ENCODE data around the gene PTPN7.
"Not testable (repeated sequence)": the region's sequence is repeated elsewhere in the genome, so short reads cannot be mapped to it uniquely, and the experiment has no call there.

Gene PTPN7

GRCh38 chr1:202197653-202198365 lies 37.4 kb upstream of the PTPN7 start:
- TF ChIP-seq ZNF274 (IDR thresholded peaks at IDR 0.05; ENCODE audit: low read depth, low read length) = no peak
- no peak overlapping the region for H3K4me3 ChIP-seq (ENCODE audit: low read length)

DNA sequence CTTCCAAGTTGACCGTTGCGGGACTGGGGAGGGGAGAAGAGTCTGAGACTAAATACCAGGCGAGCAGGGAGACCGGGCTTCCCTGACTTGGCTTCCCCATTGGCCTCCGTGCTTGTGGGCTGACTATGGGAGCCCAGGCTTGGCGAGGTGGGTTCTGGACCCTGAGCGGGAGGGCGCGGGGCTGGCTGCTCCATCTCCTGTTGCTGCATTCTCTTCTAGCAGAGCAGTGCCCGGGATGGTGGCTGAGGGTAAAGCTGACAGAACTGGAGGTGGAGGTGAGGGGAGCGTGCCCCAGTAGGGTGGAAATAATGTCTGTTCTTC lies 33.9 kb upstream of the PTPN7 start:
- H3K4me3 ChIP-seq (ENCODE audit: low read length) = no peak overlapping the region
- no peak for TF ChIP-seq ZNF274 (IDR thresholded peaks at IDR 0.05; ENCODE audit: low read depth, low read length)

DNA sequence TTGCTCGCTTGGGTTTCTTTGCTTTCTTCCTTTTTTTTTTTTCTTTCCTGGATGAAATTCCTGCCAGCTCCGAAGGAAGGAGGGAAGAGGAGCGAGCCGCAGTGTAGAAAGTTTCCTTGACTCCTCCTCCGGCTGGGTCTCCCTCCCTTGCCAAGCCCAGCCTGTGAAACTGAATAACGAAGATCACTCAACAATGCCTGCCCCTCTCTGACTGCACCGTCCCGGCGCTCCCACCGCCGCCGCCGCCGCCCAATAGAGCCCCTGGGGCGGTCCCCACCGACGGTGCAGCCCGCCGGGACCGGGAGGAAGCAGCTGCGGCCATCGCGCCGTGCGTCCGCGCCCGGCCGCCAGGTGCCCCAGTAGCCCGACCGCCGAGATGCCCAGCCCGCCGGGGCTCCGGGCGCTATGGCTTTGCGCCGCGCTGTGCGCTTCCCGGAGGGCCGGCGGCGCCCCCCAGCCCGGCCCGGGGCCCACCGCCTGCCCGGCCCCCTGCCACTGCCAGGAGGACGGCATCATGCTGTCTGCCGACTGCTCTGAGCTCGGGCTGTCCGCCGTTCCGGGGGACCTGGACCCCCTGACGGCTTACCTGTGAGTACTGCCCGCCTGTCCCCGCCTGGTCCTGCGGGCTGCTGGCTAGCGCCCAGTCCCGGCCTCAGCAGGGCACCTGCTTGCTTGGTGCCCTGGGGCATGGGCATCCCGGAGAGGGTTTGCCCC lies 33.4 kb upstream of the PTPN7 start, which contains the start of gene LGR6:
LGR6 (plus strand) TSS at position 186 of the 714 bp plus-strand sequence; CDS start at position 377, 191 bp downstream.
- TF ChIP-seq ZNF274 (IDR thresholded peaks at IDR 0.05; ENCODE audit: low read depth, low read length) = no peak
- no peak within 1 kb of the TSS for H3K4me3 ChIP-seq (ENCODE audit: low read length)

DNA sequence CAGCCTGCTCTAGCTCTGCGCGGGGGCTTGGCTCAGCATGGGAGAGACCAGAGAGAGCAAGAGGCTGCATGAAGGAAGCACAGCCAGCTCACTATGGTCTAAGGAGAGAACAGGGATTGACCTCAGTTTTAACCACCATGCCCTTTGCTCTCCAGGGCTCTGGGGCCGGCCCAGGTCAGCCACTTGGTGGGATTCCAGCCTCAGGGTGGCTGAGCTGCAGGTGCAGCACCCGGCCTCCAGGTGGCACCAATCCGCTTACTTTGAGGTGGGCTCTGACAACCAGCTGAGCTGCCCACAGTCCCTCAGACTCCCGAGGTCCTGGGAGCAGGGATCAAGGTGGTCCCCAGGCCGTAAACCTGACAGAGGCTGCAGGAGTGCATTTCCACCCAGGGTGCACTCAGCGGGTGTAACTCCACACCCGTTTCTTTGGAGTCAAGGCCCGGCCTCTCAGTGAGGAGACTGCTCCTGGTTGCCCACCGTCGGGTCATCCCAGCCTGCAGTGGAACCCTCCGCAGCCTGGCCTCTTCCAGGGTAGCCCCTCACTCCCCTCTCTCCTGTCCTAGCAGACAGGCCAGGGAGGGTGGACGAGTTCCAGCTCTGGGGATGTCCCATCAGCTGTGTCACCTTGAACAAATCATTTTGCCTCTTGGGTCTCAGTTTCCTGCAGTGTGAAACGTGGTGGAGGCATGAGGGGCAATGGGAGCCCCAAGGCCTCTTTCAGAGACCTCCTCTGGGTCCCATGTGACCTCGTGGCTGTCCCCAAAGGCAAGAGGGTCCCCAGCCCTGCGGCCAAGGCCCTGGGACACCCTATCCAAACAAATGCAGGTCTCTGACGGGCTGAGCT lies 32.6 kb upstream of the PTPN7 start:
- TF ChIP-seq ZNF274 (IDR thresholded peaks at IDR 0.05; ENCODE audit: low read depth, low read length) = no peak
- no peak overlapping the region for H3K4me3 ChIP-seq (ENCODE audit: low read length)

- not testable (repeated sequence) for H3K4me3 ChIP-seq (ENCODE audit: low read length)
These were observed 31.0 kb upstream of the PTPN7 start for GRCh38 chr1:202191391-202191790.

DNA sequence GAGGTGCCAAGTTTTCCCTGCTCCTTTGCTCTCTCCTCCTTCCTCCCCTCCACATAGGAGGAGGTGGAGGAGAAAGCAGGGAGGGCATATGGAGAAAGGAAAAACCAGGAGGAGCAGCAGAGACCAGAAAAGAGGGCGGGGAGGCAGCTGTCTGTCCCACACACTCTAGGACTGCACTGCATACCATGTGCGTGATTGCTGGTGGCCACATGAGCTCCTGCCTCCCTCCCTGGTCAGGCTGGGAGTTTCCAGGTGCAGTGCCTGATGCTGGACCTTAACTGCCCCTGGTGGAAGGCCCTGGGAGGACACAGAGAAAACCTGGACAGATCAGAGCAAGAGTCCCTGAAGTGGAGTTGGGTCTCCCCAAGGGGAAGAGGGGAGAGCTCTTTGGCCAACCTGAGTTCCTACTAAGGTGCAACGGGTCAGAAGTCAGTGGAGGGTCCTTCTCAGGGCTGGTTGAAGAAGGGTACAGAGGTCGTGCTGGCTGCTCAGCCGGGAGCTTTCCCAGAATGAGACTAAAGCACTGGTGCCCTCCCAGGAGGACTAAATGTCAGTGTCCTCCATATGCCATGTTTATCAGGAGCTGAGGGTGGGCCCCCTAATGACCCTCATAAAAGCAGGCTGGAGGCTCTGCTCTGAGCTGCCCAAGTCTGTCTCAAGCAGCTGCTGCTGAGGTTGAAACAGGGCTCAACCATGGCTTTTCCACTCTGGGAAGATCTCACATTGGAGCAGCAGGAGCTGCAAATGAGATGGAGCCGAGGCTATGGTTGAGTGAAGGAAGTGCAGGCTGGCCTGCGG lies 29.7 kb upstream of the PTPN7 start:
- no peak overlapping the region for H3K4me3 ChIP-seq (ENCODE audit: low read length)
- TF ChIP-seq ZNF274 (IDR thresholded peaks at IDR 0.05; ENCODE audit: low read depth, low read length) = no peak

- TF ChIP-seq ZNF274 (IDR thresholded peaks at IDR 0.05; ENCODE audit: low read depth, low read length) = no peak
- H3K4me3 ChIP-seq (ENCODE audit: low read length) = no peak overlapping the region
These were observed 28.8 kb upstream of the PTPN7 start for GRCh38 chr1:202189001-202189790.

GRCh38 chr1:202187697-202188407 lies 27.4 kb upstream of the PTPN7 start:
- H3K4me3 ChIP-seq (ENCODE audit: low read length) = no peak overlapping the region
- TF ChIP-seq ZNF274 (IDR thresholded peaks at IDR 0.05; ENCODE audit: low read depth, low read length) = no peak

- H3K4me3 ChIP-seq (ENCODE audit: low read length) = no peak overlapping the region
- TF ChIP-seq ZNF274 (IDR thresholded peaks at IDR 0.05; ENCODE audit: low read depth, low read length) = no peak
These were observed 26.8 kb upstream of the PTPN7 start for GRCh38 chr1:202187041-202187671.

DNA sequence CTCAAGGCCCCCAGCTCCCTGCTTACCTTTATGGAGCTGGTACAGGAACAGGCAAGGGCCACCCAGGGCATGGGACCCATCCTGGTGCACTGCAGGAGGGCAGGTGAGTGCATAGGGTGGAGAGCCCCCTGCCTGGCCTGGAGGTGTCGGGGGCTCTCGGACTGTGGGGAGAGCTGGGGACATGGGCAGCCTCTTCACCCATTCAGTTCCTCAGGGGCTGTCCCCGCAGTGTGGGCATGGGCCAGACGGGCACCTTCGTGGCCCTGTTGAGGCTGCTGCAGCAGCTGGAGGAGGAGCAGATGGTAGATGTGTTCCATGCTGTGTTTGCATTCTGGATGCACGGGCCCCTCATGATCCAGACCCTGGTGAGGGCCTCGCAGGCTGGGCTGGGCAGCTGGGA lies 25.9 kb upstream of the PTPN7 start:
- no peak overlapping the region for H3K4me3 ChIP-seq (ENCODE audit: low read length)
- no peak for TF ChIP-seq ZNF274 (IDR thresholded peaks at IDR 0.05; ENCODE audit: low read depth, low read length)

DNA sequence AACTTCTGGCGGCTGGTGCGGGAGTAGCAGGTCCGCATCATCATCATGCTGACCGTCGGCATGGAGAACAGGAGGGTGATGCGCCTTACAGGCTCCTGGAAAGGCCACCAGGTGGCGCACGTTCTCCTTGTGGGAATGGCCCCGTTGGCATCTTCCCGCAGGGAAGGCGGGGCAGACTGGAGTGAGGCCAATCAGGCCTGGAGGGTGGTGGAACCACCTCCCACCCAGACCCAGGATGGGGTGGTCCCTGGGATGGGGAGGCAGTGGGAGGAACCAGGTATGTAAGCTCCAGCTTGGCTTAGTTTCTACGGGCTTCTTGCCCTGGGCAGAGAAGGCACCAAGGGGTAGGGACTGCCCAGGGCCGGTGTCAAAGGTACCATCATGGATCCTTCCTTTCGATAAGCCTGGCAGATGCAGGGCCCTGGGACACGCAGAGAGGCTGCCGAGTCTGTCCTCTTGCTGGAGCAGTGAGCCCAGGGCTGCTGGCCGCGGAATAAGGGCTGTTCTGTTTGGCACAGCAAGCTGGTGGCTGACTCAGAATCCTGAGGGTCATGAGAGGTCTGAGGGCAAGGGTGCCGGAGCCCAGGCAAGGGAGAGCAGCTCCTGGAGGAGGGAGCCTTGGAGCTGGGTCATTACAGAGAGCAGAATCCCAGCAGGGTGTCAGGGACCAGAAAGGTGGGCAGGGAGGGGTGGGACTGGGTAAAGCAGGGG lies 24.5 kb upstream of the PTPN7 start:
- no peak overlapping the region for H3K4me3 ChIP-seq (ENCODE audit: low read length)
- TF ChIP-seq ZNF274 (IDR thresholded peaks at IDR 0.05; ENCODE audit: low read depth, low read length) = no peak

Data from GM08714 (cell line).